NOMO-1 treated with DMSO at 0.1 percent for 48 hours (cell line): ENCODE results near the gene NLRP10.
"Not testable (repeated sequence)": the region's sequence is repeated elsewhere in the genome, so short reads cannot be mapped to it uniquely, and the experiment has no call there.

Source experiments
- DNase-seq: peaks from one replicate; lab custom pipeline; 2025; ENCODE audit not compliant: unreplicated experiment; lab: John Stamatoyannopoulos, UW

The NLRP10 gene

GRCh38 chr11:7965386-7965785 is at the start of gene NLRP10:
NLRP10 (minus strand) TSS chr11:7965447; CDS start chr11:7963495, 1,952 bp downstream.
- no peak for DNase-seq

- DNase-seq: no peak
These were observed 48.6 kb upstream of the NLRP10 start for GRCh38 chr11:8013833-8014232.

GRCh38 chr11:8011981-8012444 is 46.8 kb upstream of the NLRP10 start:
- no peak for DNase-seq

GRCh38 chr11:8011371-8011770 is 46.1 kb upstream of the NLRP10 start:
- no peak for DNase-seq

GRCh38 chr11:8009856-8010255 is 44.6 kb upstream of the NLRP10 start:
- DNase-seq: no peak

GRCh38 chr11:8008212-8008611 is 43.0 kb upstream of the NLRP10 start:
- no peak for DNase-seq

GRCh38 chr11:8006349-8006977 is 41.2 kb upstream of the NLRP10 start:
- DNase-seq: peak; percentile 22

- DNase-seq: no peak
These were observed 40.3 kb upstream of the NLRP10 start for GRCh38 chr11:8005556-8005955.

GRCh38 chr11:8004008-8004407 is 38.8 kb upstream of the NLRP10 start:
- no peak for DNase-seq

- DNase-seq: no peak
These were observed 37.9 kb upstream of the NLRP10 start for GRCh38 chr11:8003187-8003586.

GRCh38 chr11:8002676-8003075 is 37.4 kb upstream of the NLRP10 start:
- DNase-seq: no peak

GRCh38 chr11:8000390-8000789 is 35.1 kb upstream of the NLRP10 start:
- DNase-seq: no peak

GRCh38 chr11:7999795-8000194 is 34.5 kb upstream of the NLRP10 start:
- DNase-seq: no peak

- no peak for DNase-seq
These were observed 29.5 kb upstream of the NLRP10 start for GRCh38 chr11:7994581-7995278.

GRCh38 chr11:7987560-7987883 is 22.3 kb upstream of the NLRP10 start:
- not testable (repeated sequence) for DNase-seq

- DNase-seq: peak; percentile 99
These were observed 21.7 kb upstream of the NLRP10 start, which contains the start of gene EIF3F for GRCh38 chr11:7986768-7987559. EIF3F (plus strand) TSS chr11:7987337; CDS start chr11:7987353, 16 bp downstream.

GRCh38 chr11:7983832-7984590 is 18.8 kb upstream of the NLRP10 start:
- no peak for DNase-seq

- no peak for DNase-seq
These were observed 17.4 kb upstream of the NLRP10 start for GRCh38 chr11:7982582-7983119.

- DNase-seq: no peak
These were observed 16.4 kb upstream of the NLRP10 start for GRCh38 chr11:7981619-7982157.

GRCh38 chr11:7977232-7977917 is 12.1 kb upstream of the NLRP10 start:
- DNase-seq: peak; percentile 0
